Thoracic aorta (tissue), 2 donors: ENCODE measurements around the gene WARS2. TPM values are rescaled to one million over a fixed set of nuclear protein-coding genes. Genes with fewer than 3 reads are reported as not detected.

Experiments used
- ATAC-seq: fragments of 150-250 bp; one replicate; pipeline ENCODE4 v1.8.0; 2017; ENCODE audit warnings: low read depth; ENCODE audit not compliant: insufficient number of reproducible peaks, low FRiP score
- DNase-seq: peaks from one replicate; pipeline ENCODE4 v3.0.0-alpha.2; 2020; ENCODE audit warnings: low spot score
- H3K27ac ChIP-seq, 2 donors: fragments of 200-600 bp; sonication (generic); 1 replicate in 1 of 2; 2 replicates in 1 of 2; pipeline ENCODE4 v1.5.1; 2016; ENCODE audit warnings: mild to moderate bottlenecking in 2 of 2, moderate library complexity in 2 of 2
- H3K27me3 ChIP-seq: fragments of 200-600 bp; sonication (generic); replicated peaks from 2 replicates; pipeline ENCODE4 v1.6.0; 2016; ENCODE audit warnings: mild to moderate bottlenecking; ENCODE audit not compliant: insufficient read depth
- H3K36me3 ChIP-seq: fragments of 200-600 bp; sonication (generic); one replicate; pipeline ENCODE4 v1.5.1; 2016
- H3K4me1 ChIP-seq, 2 donors: fragments of 200-600 bp; sonication (generic); 1 replicate in 1 of 2; 2 replicates in 1 of 2; pipeline versions ENCODE4 v1.5.1 to v1.6.0; 2016; ENCODE audit warnings: low read depth in 2 of 2, mild to moderate bottlenecking in 1 of 2; ENCODE audit not compliant: control insufficient read depth in 1 of 2
- H3K4me3 ChIP-seq: fragments of 200-600 bp; sonication (generic); 2 replicates; pipeline ENCODE4 v1.5.1; 2016; ENCODE audit warnings: mild to moderate bottlenecking
- H3K9me3 ChIP-seq: fragments of 200-600 bp; sonication (generic); 2 replicates; pipeline ENCODE4 v1.5.1; 2016
- CTCF ChIP-seq: fragments of 200-600 bp; sonication (generic); IDR thresholded peaks from one replicate; pipeline ENCODE4 v1.5.1; 2019; ENCODE audit warnings: antibody characterized with exemption
- total RNA-seq, 2 donors: library from RNA; depleted of rRNA; stranded (reverse); fragments of >200 nt; gene quantifications; one replicate each; pipeline versions ENCODE4 v1.1.0 to v1.2.3, GENCODE V29; 2016

Gene WARS2
- total RNA-seq, 2 donors from 2014 or later = 11.1 to 13.8 TPM

GRCh38 chr1:119115311-119115710, 25.1 kb downstream of the WARS2 start:
- Histone ChIP-seq H3K36me3 (no peaks in the 10 kb centered on the region), H3K4me1 (no peaks in the 10 kb centered on the region), H3K9me3 (no peaks in the 10 kb centered on the region), H3K4me3 (no peak overlapping the region), H3K27ac (no peak overlapping the region), H3K27me3 (no peaks in the 10 kb centered on the region)
- no peak for TF ChIP-seq CTCF
- DNase-seq = no peak
- no peak for ATAC-seq

GRCh38 chr1:119114786-119115185, 25.7 kb downstream of the WARS2 start:
- no peak for TF ChIP-seq CTCF
- no peaks in the 10 kb centered on the region for H3K36me3 ChIP-seq
- H3K4me3 ChIP-seq = no peak overlapping the region
- ATAC-seq (no peak), DNase-seq (no peak)
- H3K27ac ChIP-seq = no peak overlapping the region
- H3K9me3 ChIP-seq = no peaks in the 10 kb centered on the region
- no peaks in the 10 kb centered on the region for H3K4me1 ChIP-seq
- no peaks in the 10 kb centered on the region for H3K27me3 ChIP-seq

GRCh38 chr1:119112791-119113190, 27.7 kb downstream of the WARS2 start:
- Histone ChIP-seq H3K9me3 (no peaks in the 10 kb centered on the region), H3K4me1 (no peaks in the 10 kb centered on the region), H3K27me3 (no peaks in the 10 kb centered on the region), H3K36me3 (no peaks in the 10 kb centered on the region), H3K27ac (no peak overlapping the region), H3K4me3 (no peak overlapping the region)
- DNase-seq = no peak
- no peak for ATAC-seq
- TF ChIP-seq CTCF = no peak

- Histone ChIP-seq H3K4me1 (no peaks in the 10 kb centered on the region), H3K27ac (no peak overlapping the region), H3K4me3 (no peak overlapping the region), H3K9me3 (no peaks in the 10 kb centered on the region), H3K36me3 (no peaks in the 10 kb centered on the region), H3K27me3 (no peaks in the 10 kb centered on the region)
- no peak for TF ChIP-seq CTCF
- ATAC-seq (no peak), DNase-seq (no peak)
Measured at GRCh38 chr1:119112244-119112643, 28.2 kb downstream of the WARS2 start.

- ATAC-seq = no peak
Measured at GRCh38 chr1:119108988-119109387, 31.5 kb downstream of the WARS2 start.

More at GRCh38 chr1:119108988-119109387, 31.5 kb downstream of the WARS2 start:
- no peak for TF ChIP-seq CTCF
- no peak overlapping the region for H3K4me3 ChIP-seq
- no peaks in the 10 kb centered on the region for H3K4me1 ChIP-seq
- no peaks in the 10 kb centered on the region for H3K36me3 ChIP-seq
- no peaks in the 10 kb centered on the region for H3K9me3 ChIP-seq
- H3K27me3 ChIP-seq = no peaks in the 10 kb centered on the region
- DNase-seq = no peak
- H3K27ac ChIP-seq = no peak overlapping the region
